ENCODE data around the gene RNASEL. TPM values are rescaled to one million over a fixed set of nuclear protein-coding genes. Genes with fewer than 3 reads are reported as not detected.

RNASEL gene
- total and polyA plus RNA-seq, 8 donors, result 10.6 to 13.7 (median 13.2) TPM

- Histone ChIP-seq H3K4me1 (peaks cover 0 to 15% of the 10 kb centered on the region in 2 donors), H3K36me3 (no peaks in the 10 kb centered on the region), H3K27ac (no peak overlapping the region), H3K4me3 (no peak overlapping the region), H3K27me3 (no peaks in the 10 kb centered on the region), H3K9me3 (no peaks in the 10 kb centered on the region)
- no peak for ATAC-seq
- no peak for TF ChIP-seq CTCF (IDR thresholded peaks at IDR 0.05)
- DNase-seq, result no peak
- intact Hi-C loops (cut with DNase I), result no loop called here
These were observed 42.1 kb upstream of the RNASEL start for GRCh38 chr1:182631053-182631677.

DNA sequence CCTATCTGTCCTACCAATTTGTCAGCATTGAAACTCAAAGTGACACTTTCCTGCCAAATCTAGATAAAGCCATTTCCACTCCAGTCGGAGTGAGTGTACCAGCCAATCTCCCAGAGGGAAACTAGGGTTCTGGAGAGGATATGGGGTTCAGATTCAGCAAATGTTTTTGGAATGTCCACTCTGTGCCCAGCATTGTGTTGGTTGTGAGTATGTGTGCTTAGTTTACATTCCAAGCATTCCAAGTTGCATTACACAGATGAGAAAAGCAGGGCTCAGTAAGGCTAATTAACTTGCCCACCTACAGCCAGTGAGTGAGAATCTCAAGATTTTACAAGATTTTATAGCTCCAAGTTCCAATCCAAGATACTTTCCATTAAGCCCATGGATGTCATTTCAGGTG is 41.5 kb upstream of the RNASEL start:
- Histone ChIP-seq H3K36me3 (no peaks in the 10 kb centered on the region), H3K4me3 (no peak overlapping the region), H3K27me3 (no peaks in the 10 kb centered on the region), H3K9me3 (no peaks in the 10 kb centered on the region), H3K27ac (no peak overlapping the region), H3K4me1 (peaks cover 0 to 15% of the 10 kb centered on the region in 2 donors)
- no peak for TF ChIP-seq CTCF (IDR thresholded peaks at IDR 0.05)
- intact Hi-C loops (cut with DNase I), result no loop called here
- no peak for DNase-seq
- ATAC-seq, result no peak

DNA sequence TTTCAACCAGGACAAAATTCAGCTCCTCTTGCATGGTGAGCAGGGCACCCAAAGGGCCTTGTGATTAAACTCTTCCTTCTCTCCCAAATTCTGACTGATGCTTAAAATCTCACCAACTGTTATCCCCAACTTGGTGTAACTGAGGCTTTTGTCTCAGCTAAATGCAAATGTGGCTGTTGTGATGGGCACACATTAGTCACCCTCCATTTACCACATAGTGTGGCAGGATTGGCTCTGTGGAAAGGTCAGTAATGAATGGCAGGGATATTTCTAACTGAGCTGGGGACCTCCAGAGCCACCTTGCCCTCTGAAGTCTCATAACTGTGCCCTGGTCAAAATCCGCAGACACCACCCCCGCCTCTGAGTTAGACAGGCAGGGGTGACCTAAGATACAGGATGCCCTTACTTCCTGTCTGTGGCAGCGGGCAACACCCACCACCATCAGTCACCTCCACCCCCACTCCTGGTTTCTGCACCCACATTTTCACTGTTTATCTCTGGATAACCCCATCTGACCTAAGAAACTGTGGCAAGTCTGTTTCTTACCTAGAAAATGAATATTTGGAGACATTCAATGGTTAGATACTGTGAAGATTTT is 40.5 kb upstream of the RNASEL start:
- no peak overlapping the region for H3K27ac ChIP-seq
- no peaks in the 10 kb centered on the region for H3K9me3 ChIP-seq
- H3K4me3 ChIP-seq, result no peak overlapping the region
- no peak for TF ChIP-seq CTCF (IDR thresholded peaks at IDR 0.05)
- peaks cover 0 to 15% of the 10 kb centered on the region in 2 donors for H3K4me1 ChIP-seq
- H3K36me3 ChIP-seq, result no peaks in the 10 kb centered on the region
- intact Hi-C loops (cut with DNase I), result no loop called here
- ATAC-seq (no peak), DNase-seq (no peak)
- H3K27me3 ChIP-seq, result no peaks in the 10 kb centered on the region

DNA sequence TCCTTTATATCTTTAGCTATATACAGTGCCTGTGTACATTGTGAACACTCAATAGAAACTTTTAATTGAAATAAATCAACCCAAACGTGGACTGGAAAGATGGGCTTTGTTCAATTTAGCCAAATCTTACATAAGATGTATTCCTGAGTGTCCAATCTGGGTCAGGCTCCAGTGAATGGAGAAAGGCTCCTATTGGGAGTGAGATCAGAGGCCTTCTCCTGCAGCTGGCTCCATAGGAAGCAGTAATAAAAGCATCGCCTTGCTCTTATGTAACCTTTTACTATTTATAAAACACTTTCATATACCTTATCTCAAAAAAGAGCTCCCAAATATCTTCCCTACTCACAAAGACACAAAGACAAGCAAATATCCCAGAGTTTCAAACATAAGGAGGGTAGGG is 40.0 kb upstream of the RNASEL start:
- peaks cover 0 to 15% of the 10 kb centered on the region in 2 donors for H3K4me1 ChIP-seq
- H3K4me3 ChIP-seq, result no peak overlapping the region
- DNase-seq (no peak), ATAC-seq (no peak)
- H3K27me3 ChIP-seq, result no peaks in the 10 kb centered on the region
- H3K9me3 ChIP-seq, result no peaks in the 10 kb centered on the region
- H3K27ac ChIP-seq, result no peak overlapping the region
- no peak for TF ChIP-seq CTCF (IDR thresholded peaks at IDR 0.05)
- H3K36me3 ChIP-seq, result no peaks in the 10 kb centered on the region
- intact Hi-C loops (cut with DNase I), result no loop called here

DNA sequence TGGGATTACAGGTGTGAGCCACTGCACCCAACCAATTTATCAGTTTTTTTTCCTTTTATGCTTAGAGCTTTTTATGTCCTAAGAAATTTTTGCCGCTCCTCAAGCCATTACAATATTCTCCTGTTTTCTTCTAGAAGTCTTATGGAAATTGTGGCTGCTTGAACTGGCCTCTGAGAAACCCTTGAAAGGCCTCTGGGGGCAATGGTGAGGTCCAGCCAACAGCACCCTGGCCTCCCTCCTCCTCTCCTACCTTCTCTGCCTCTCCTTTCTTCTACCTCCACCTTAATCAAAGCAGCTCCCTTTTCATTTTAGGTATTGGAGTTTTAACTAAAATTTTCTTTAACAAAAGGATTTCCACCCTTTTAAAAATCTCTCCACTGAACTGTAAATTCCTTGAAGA is 39.6 kb upstream of the RNASEL start:
- Histone ChIP-seq H3K9me3 (no peaks in the 10 kb centered on the region), H3K36me3 (no peaks in the 10 kb centered on the region), H3K27ac (no peak overlapping the region), H3K27me3 (no peaks in the 10 kb centered on the region), H3K4me1 (peaks cover 0 to 15% of the 10 kb centered on the region in 2 donors), H3K4me3 (no peak overlapping the region)
- no peak for TF ChIP-seq CTCF (IDR thresholded peaks at IDR 0.05)
- DNase-seq (no peak), ATAC-seq (no peak)
- intact Hi-C loops (cut with DNase I), result no loop called here

Data from left lung (tissue), 10 donors.